K562 (cell line): Measurements from ENCODE around the gene RCE1. TPM values are rescaled to one million over a fixed set of nuclear protein-coding genes. Genes with fewer than 3 reads are reported as not detected.

Experiments used
- ATAC-seq: fragments of 200-7000 bp; cut with Tn5 transposase; 3 replicates; pipeline ENCODE4 v1.9.1; 2020; ENCODE audit warnings: moderate library complexity
- BruUV-seq: library from RNA; stranded (reverse); fragments of 400-500 nt; replicated peaks from 2 replicates; lab custom pipeline; 2021; lab: Mats Ljungman, UMichigan
- CTCF ChIA-PET: fragments of 300-600 bp; formaldehyde crosslinking; extraction: SDS; loops from one replicate; lab custom pipeline; 2021; ENCODE audit warnings: low intra/inter-chr PET ratio; lab: Yijun Ruan, JAX
- POLR2A ChIA-PET: fragments of 300-600, 350-650 bp; sonication (Branson Sonifier 250); formaldehyde crosslinking; extraction: SDS; loops from one replicate; lab custom pipeline; 2021; ENCODE audit warnings: antibody characterized with exemption, inconsistent platforms; lab: Yijun Ruan, JAX
- DNase-seq, 4 experiments: peaks; one replicate each; pipeline versions ENCODE4 v3.0.0 to v3.0.0-alpha.2; 2011 to 2018; ENCODE audit warnings: low spot score in 3 of 4, mixed read lengths in 3 of 4; ENCODE audit errors: extremely low read depth in 1 of 4
- FAIRE-seq: peaks from 2 replicates; lab custom pipeline; 2011; peaks lifted over from hg19 to GRCh38; lab: Jason Lieb, UNC
- H2AFZ ChIP-seq: 2 replicates; pipeline ENCODE4 v1.6.0; 2011; ENCODE audit warnings: low read depth, low read length, control low read depth, inconsistent platforms
- H3K27ac ChIP-seq: fragments of 200-600 bp; 3 replicates; pipeline ENCODE4 v1.8.0; 2011; ENCODE audit warnings: low read depth, mild to moderate bottlenecking, control low read depth, inconsistent platforms, low read length, moderate library complexity, mixed read lengths; ENCODE audit errors: extremely low read depth
- H3K27me3 ChIP-seq, 2 experiments: fragments of 300-600 bp in 1 of 2; 2 replicates in 1 of 2; 3 replicates in 1 of 2; pipeline versions ENCODE4 v1.6.0 to v1.8.0; 2011; ENCODE audit warnings: inconsistent platforms in 2 of 2, low read length in 2 of 2, mild to moderate bottlenecking in 1 of 2, mixed read lengths in 1 of 2, moderate library complexity in 1 of 2; ENCODE audit not compliant: control insufficient read depth in 2 of 2, insufficient read depth in 2 of 2
- H3K36me3 ChIP-seq: fragments of 300-600 bp; 3 replicates; pipeline ENCODE4 v1.8.0; 2011; ENCODE audit warnings: mild to moderate bottlenecking, low read length, inconsistent platforms; ENCODE audit not compliant: control insufficient read depth, insufficient read depth
- H3K4me1 ChIP-seq, 2 experiments: fragments of 200-600 bp in 1 of 2; replicated peaks in 1 of 2; 2 replicates in 1 of 2; 3 replicates in 1 of 2; pipeline versions ENCODE4 v1.5.1 to v1.8.0; 2011; ENCODE audit warnings: inconsistent platforms in 2 of 2, low read length in 2 of 2, mild to moderate bottlenecking in 1 of 2, mixed read lengths in 1 of 2, moderate library complexity in 1 of 2; ENCODE audit not compliant: control insufficient read depth in 2 of 2, insufficient read depth in 2 of 2
- H3K4me2 ChIP-seq: 2 replicates; pipeline ENCODE4 v1.6.1; 2011; ENCODE audit warnings: low read length, control low read depth, inconsistent platforms, mixed read lengths; ENCODE audit not compliant: insufficient read depth
- H3K4me3 ChIP-seq: fragments of 200-600 bp; sonication (generic), shearing (Covaris generic); 2 replicates; pipeline ENCODE4 v1.5.1; 2016; ENCODE audit warnings: control low read depth, inconsistent platforms
- H3K79me2 ChIP-seq: fragments of 200-600 bp; 3 replicates; pipeline ENCODE4 v1.8.0; 2011; ENCODE audit warnings: low read length, inconsistent platforms; ENCODE audit not compliant: control insufficient read depth, insufficient read depth
- H3K9ac ChIP-seq, 2 experiments: 2 replicates each; pipeline versions ENCODE4 v1.6.0 to v1.6.1; 2011; ENCODE audit warnings: low read depth in 2 of 2, low read length in 2 of 2, control low read depth in 1 of 2, inconsistent platforms in 1 of 2, mild to moderate bottlenecking in 1 of 2, mixed read lengths in 1 of 2; ENCODE audit not compliant: insufficient read depth in 1 of 2
- H3K9me1 ChIP-seq: one replicate; pipeline ENCODE4 v1.6.0; 2011; ENCODE audit warnings: inconsistent platforms, mild to moderate bottlenecking, low read length, moderate library complexity; ENCODE audit not compliant: control insufficient read depth, insufficient read depth
- H3K9me3 ChIP-seq: replicated peaks from 2 replicates; pipeline ENCODE4 v1.5.1; 2011; ENCODE audit warnings: low read depth, low read length, inconsistent platforms; ENCODE audit not compliant: control insufficient read depth, insufficient read depth
- H4K20me1 ChIP-seq: replicated peaks from 2 replicates; pipeline ENCODE4 v1.6.1; 2011; ENCODE audit warnings: low read length, inconsistent platforms, mixed read lengths; ENCODE audit not compliant: control insufficient read depth, insufficient read depth
- GTF2A2 ChIP-seq: IDR thresholded peaks from 2 replicates; pipeline ENCODE4 v1.6.1; 2016; ENCODE audit warnings: mild to moderate bottlenecking, missing genetic modification characterization, missing compliant biosample characterization
- HMG20A ChIP-seq: fragments of 450-650 bp; formaldehyde crosslinking; conservative IDR thresholded peaks from 2 replicates; pipeline ENCODE4 v1.4.0; 2020; ENCODE audit warnings: mild to moderate bottlenecking, mixed read lengths
- JUND ChIP-seq, 2 experiments: IDR thresholded peaks; 2 replicates in 1 of 2; 3 replicates in 1 of 2; pipeline ENCODE4 v1.6.1; 2011; ENCODE audit warnings: borderline replicate concordance in 2 of 2, low read depth in 2 of 2, low read length in 2 of 2, improper control_type of control experiment in 1 of 2, missing biosample characterization in 1 of 2, missing genetic modification characterization in 1 of 2, missing genetic modification reagents in 1 of 2
- KAT8 ChIP-seq: fragments of 450-650 bp; IDR thresholded peaks from 2 replicates; pipeline ENCODE4 v1.6.1; 2016; ENCODE audit warnings: low read depth, mild to moderate bottlenecking
- RAD21 ChIP-seq, 2 experiments: fragments of 250-450 bp in 1 of 2; fragments of 450-650 bp in 1 of 2; sonication (Bioruptor Pico) in 1 of 2; formaldehyde crosslinking in 1 of 2; IDR thresholded peaks in 1 of 2; conservative IDR thresholded peaks in 1 of 2; 2 replicates each; pipeline versions ENCODE4 v1.4.0 to v1.8.0; 2020 to 2022; ENCODE audit warnings: mild to moderate bottlenecking in 2 of 2, moderate library complexity in 1 of 2
- RCOR1 ChIP-seq, 2 experiments: IDR thresholded peaks; 2 replicates each; pipeline ENCODE4 v1.6.1; 2012; ENCODE audit warnings: low read depth in 2 of 2, low read length in 2 of 2, borderline replicate concordance in 1 of 2, improper control_type of control experiment in 1 of 2
- TCFL5 ChIP-seq: fragments of 250-450 bp; sonication (Bioruptor Pico); conservative IDR thresholded peaks from 2 replicates; pipeline ENCODE4 v1.6.1; 2021; ENCODE audit warnings: mild to moderate bottlenecking, moderate library complexity, matching md5 sums
- TSHZ1 ChIP-seq: fragments of 250-450 bp; sonication (Bioruptor Pico); IDR thresholded peaks from 2 replicates; pipeline ENCODE4 v1.4.0; 2020; ENCODE audit warnings: mild to moderate bottlenecking, moderate library complexity
- ZEB2 ChIP-seq: fragments of 450-650 bp; IDR thresholded peaks from 2 replicates; pipeline ENCODE4 v1.6.1; 2016
- ZNF133 ChIP-seq: fragments of 250-450 bp; sonication (Bioruptor Pico); IDR thresholded peaks from 2 replicates; pipeline ENCODE4 v1.4.0; 2020; ENCODE audit warnings: mild to moderate bottlenecking
- WGBS: fragments of 100-300 bp; shearing (Covaris generic); methylation state at CpG from one replicate; pipeline ENCODE4 v1.1.6; 2016; ENCODE audit warnings: low coverage, mixed read lengths; ENCODE audit not compliant: insufficient coverage; ENCODE audit errors: missing lambda C conversion rate; 5-methylcytosine and 5-hydroxymethylcytosine counted together
- in situ Hi-C: fragments of 300-500 bp; cut with MboI; formaldehyde crosslinking; loops from 4 replicates; pipeline ENCODE4 v1.15.0; 2018; ENCODE audit warnings: inconsistent platforms, mixed read lengths
- intact Hi-C: fragments of 100-400 bp; cut with micrococcal nuclease; formaldehyde crosslinking; loops from 2 replicates; pipeline ENCODE4 v1.14.2; 2022
- polyA plus RNA-seq, 8 experiments: library from polyadenylated mRNA; depleted of rRNA in 4 of 8; stranded (reverse) in 5 of 8; unstranded in 3 of 8; fragments of >200 nt; fragmentation: Nextera tagmentation in 2 of 8; fragmentation: Illumina TruSeq in 1 of 8; extraction: Ambion mirVana in 2 of 8; extraction: Trizol in 1 of 8; gene quantifications; 2 replicates each; pipeline versions ENCODE4 v1.2.1 to v1.2.3, GENCODE V29; 2011 to 2014; ENCODE audit warnings: inconsistent platforms in 1 of 8, missing spikeins in 1 of 8
- total RNA-seq, 7 experiments: library from RNA; depleted of rRNA in 6 of 7; stranded (reverse); fragments of >200 nt in 6 of 7; fragmentation: Illumina TruSeq in 2 of 7; extraction: Trizol in 2 of 7; gene quantifications; 2 replicates each; pipeline versions ENCODE4 v1.2.1 to v1.2.3, GENCODE V29; 2011 to 2021; ENCODE audit warnings: low replicate concordance in 1 of 7

The RCE1 gene
- total and polyA plus RNA-seq, 9 of the 15 experiments (the other 6 are each of a cell fraction or from before 2014, with no cell fraction given): 0.75 to 41.5 (median 15.1) TPM

GRCh38 chr11:66815646-66816045, 27.6 kb upstream of the RCE1 start (continued):
- TF ChIP-seq KAT8 (no peak), TCFL5 (no peak), RCOR1 (IDR thresholded peaks at IDR 0.05; ENCODE audit: borderline replicate concordance in 1 of 2, low read depth in 2 of 2, low read length in 2 of 2) (no peak)

GRCh38 chr11:66818231-66818955, 24.8 kb upstream of the RCE1 start:
- no peaks in the 10 kb centered on the region for H3K9me3 ChIP-seq
- H3K9ac ChIP-seq: no peak overlapping the region
- H2AFZ ChIP-seq: no peak overlapping the region
- no peak overlapping the region for H3K4me2 ChIP-seq
- H3K4me3 ChIP-seq: no peak overlapping the region
- H3K79me2 ChIP-seq: no peaks in the 10 kb centered on the region
- H3K9me1 ChIP-seq: no peaks in the 10 kb centered on the region
- TF ChIP-seq JUND (IDR thresholded peaks at IDR 0.05; ENCODE audit: borderline replicate concordance, low read depth, low read length): no peak
- no peak for TF ChIP-seq JUND (tag; IDR thresholded peaks at IDR 0.05; ENCODE audit: borderline replicate concordance, low read depth, low read length)
- no peak for TF ChIP-seq ZEB2
- no peak for TF ChIP-seq RAD21 (CRISPR knock-in tag; conservative IDR thresholded peaks at IDR 0.05 in 1 of 2, IDR thresholded peaks at IDR 0.05 in 1 of 2)
- TF ChIP-seq HMG20A (CRISPR knock-in tag): no peak
- no peak for TF ChIP-seq TSHZ1 (CRISPR knock-in tag)
- no peak for TF ChIP-seq ZNF133 (CRISPR knock-in tag)
- TF ChIP-seq GTF2A2 (tag): no peak
- intact Hi-C loops: no loop called here
- FAIRE-seq (no peak), ATAC-seq (no peak), DNase-seq (no peak)
- in situ Hi-C loops: loop anchor here (10.0 kb wide), 1 partner anchor 264 kb away; no protein-coding TSS in a partner anchor
- no peaks in the 10 kb centered on the region for H3K4me1 ChIP-seq
- WGBS: 71% methylated on average over 3 of the region's 3 CpGs
- no peaks in the 10 kb centered on the region for H4K20me1 ChIP-seq
- BruUV-seq: no TSS peak
- H3K36me3 ChIP-seq: no peaks in the 10 kb centered on the region; the same call in 2 of the 3 replicates
- ChIA-PET CTCF (no interaction called here), POLR2A (interaction anchor here (0.7 to 1.1 kb wide), 2 partner anchors 26 to 268 kb away, joined by 3 to 6 read pairs; no protein-coding TSS in a partner anchor)
- H3K27me3 ChIP-seq: no peaks in the 10 kb centered on the region
- no peak overlapping the region for H3K27ac ChIP-seq
